GM03348 (cell line): Measurements from ENCODE around the gene ITM2B.

Source experiments
- DNase-seq: peaks from one replicate; pipeline ENCODE4 v3.0.0; 2012; ENCODE audit warnings: low spot score

ITM2B gene

GRCh38 chr13:48258430-48258829, 25.4 kb downstream of the ITM2B start:
- no peak for DNase-seq

- no peak for DNase-seq
Measured at GRCh38 chr13:48260970-48261369, 28.0 kb downstream of the ITM2B start.

- DNase-seq: no peak
Measured at GRCh38 chr13:48263196-48263595, 30.2 kb downstream of the ITM2B start.

- no peak for DNase-seq
Measured at GRCh38 chr13:48264058-48264457, 31.1 kb downstream of the ITM2B start.

GRCh38 chr13:48265217-48265815, 32.3 kb downstream of the ITM2B start:
- DNase-seq: no peak

GRCh38 chr13:48266150-48266549, 33.1 kb downstream of the ITM2B start:
- DNase-seq: no peak

- DNase-seq: no peak
Measured at GRCh38 chr13:48266701-48267639, 34.0 kb downstream of the ITM2B start.

GRCh38 chr13:48268019-48268418, 35.0 kb downstream of the ITM2B start:
- no peak for DNase-seq

- DNase-seq: no peak
Measured at GRCh38 chr13:48273346-48273745, 40.3 kb downstream of the ITM2B start.

GRCh38 chr13:48275507-48275906, 42.5 kb downstream of the ITM2B start:
- peak; percentile 15 for DNase-seq

GRCh38 chr13:48278806-48279205, 45.8 kb downstream of the ITM2B start:
- DNase-seq: no peak

GRCh38 chr13:48281556-48281955, 48.5 kb downstream of the ITM2B start:
- DNase-seq: no peak

GRCh38 chr13:48291730-48292129, 58.7 kb downstream of the ITM2B start:
- DNase-seq: no peak

- no peak for DNase-seq
Measured at GRCh38 chr13:48292650-48293049, 59.6 kb downstream of the ITM2B start.

GRCh38 chr13:48294653-48295052, 61.6 kb downstream of the ITM2B start:
- no peak for DNase-seq

- DNase-seq: no peak
Measured at GRCh38 chr13:48295271-48295670, 62.3 kb downstream of the ITM2B start.

GRCh38 chr13:48296528-48296927, 63.5 kb downstream of the ITM2B start:
- DNase-seq: no peak

GRCh38 chr13:48297131-48297786, 64.3 kb downstream of the ITM2B start:
- no peak for DNase-seq

GRCh38 chr13:48299591-48299990, 66.6 kb downstream of the ITM2B start:
- no peak for DNase-seq

- DNase-seq: no peak
Measured at GRCh38 chr13:48302871-48303358, 69.9 kb downstream of the ITM2B start.

GRCh38 chr13:48303359-48304142, 70.5 kb downstream of the ITM2B start, which contains the start of gene RB1:
Gene RB1, plus strand, starts transcription at chr13:48303751. Its CDS starts 162 bp downstream, at chr13:48303913.
- DNase-seq: peak; percentile 96
